Fibroblast of villous mesenchyme (primary cell): ENCODE measurements around the gene RAB5IF. TPM values are rescaled to one million over a fixed set of nuclear protein-coding genes. Genes with fewer than 3 reads are reported as not detected.

Experiments
- DNase-seq: peaks from one replicate; pipeline ENCODE4 v3.0.0-alpha.2; 2010; ENCODE audit warnings: low read depth
- H3K4me3 ChIP-seq: 2 replicates; pipeline ENCODE4 v1.5.1; 2011; ENCODE audit warnings: low read depth, mild to moderate bottlenecking, low read length
- total RNA-seq: library from RNA; depleted of rRNA; stranded (reverse); fragments of >200 nt; gene quantifications from 2 replicates; pipeline ENCODE4 v1.2.3, GENCODE V29; 2012
- TF ChIP-seq, protein P1 (sequence below): IDR thresholded peaks from 2 replicates; pipeline ENCODE4 v1.5.1; 2012; ENCODE audit warnings: low read depth, mild to moderate bottlenecking, low read length; ENCODE audit not compliant: insufficient read depth

RAB5IF gene
- total RNA-seq, 1 donor: 103 TPM

DNA sequence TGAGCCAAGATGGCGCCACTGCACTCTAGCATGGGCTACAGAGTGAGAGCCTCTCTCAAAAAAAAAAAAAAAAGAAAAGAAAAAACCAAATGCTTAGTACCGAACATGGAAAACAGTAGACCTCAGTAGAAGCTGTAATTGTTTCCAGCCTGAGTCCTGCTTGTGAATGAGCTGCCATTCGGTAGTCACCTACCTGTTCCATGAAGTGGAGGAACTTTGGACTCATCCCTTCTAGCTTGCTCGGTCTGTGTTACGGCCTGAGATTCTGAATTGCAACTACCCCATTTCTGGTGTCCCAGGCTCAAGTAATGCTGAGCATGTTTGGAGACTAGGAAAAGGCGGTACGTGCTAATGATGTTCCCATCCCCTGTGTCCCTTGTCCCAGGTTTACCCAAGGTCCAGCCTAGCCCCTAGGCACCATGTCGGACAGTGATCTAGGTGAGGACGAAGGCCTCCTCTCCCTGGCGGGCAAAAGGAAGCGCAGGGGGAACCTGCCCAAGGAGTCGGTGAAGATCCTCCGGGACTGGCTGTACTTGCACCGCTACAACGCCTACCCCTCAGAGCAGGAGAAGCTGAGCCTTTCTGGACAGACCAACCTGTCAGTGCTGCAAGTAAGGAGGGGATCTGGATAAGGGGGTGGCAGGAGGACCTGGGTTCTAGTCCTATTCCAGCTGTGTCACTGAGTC lies 27.1 kb upstream of the RAB5IF start:
- no peak for DNase-seq
- TF ChIP-seq, protein P1, sequence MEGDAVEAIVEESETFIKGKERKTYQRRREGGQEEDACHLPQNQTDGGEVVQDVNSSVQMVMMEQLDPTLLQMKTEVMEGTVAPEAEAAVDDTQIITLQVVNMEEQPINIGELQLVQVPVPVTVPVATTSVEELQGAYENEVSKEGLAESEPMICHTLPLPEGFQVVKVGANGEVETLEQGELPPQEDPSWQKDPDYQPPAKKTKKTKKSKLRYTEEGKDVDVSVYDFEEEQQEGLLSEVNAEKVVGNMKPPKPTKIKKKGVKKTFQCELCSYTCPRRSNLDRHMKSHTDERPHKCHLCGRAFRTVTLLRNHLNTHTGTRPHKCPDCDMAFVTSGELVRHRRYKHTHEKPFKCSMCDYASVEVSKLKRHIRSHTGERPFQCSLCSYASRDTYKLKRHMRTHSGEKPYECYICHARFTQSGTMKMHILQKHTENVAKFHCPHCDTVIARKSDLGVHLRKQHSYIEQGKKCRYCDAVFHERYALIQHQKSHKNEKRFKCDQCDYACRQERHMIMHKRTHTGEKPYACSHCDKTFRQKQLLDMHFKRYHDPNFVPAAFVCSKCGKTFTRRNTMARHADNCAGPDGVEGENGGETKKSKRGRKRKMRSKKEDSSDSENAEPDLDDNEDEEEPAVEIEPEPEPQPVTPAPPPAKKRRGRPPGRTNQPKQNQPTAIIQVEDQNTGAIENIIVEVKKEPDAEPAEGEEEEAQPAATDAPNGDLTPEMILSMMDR: no peak
- H3K4me3 ChIP-seq: no peak overlapping the region

DNA sequence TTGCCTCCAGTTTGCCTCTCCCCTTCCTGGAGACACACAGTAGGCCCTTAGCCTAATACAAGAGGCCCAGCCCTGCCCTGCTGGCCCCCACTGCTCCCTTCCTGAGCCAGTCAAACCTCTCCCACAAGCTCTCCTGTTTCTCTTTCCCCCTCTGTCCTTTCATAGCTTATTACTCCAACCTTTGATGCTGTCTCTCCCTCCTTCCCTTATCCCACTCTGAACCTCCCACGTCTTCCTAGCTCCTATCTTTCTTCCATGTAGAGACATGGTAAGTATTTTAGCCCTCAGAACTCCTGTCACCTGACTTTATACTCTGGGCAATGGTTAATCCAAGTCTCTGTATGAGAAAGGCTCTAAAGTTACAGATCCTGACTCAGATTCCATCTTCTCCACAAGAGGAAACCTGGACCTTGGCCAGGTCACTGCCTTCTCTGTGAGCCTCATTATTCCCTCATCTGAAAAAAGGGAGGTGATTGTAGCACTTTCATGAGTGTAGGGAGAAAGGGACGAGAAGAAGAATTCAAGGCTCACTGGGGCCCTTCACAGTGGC lies 25.5 kb upstream of the RAB5IF start:
- no peak overlapping the region for H3K4me3 ChIP-seq
- TF ChIP-seq, protein P1: no peak
- DNase-seq: no peak

DNA sequence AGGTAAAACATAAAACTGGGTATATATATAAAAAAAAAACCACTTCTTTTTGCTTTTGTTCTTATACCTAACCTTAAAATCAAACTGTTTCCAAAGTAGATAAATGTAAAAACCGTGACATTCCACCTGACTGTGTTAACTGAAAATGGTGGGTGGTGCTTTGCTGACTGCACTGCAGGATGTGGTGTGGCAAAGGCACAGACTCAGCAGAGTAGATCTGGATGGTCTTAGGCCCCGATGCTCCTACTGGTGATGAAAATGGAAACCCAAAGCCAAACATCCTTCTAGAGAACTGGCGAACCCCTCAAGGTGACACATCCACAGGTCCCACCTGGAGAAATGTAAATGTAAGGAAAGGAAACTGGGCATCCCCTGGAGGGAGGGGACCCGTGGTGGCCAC lies 23.3 kb upstream of the RAB5IF start:
- DNase-seq: no peak
- TF ChIP-seq, protein P1: no peak
- H3K4me3 ChIP-seq: no peak overlapping the region

DNA sequence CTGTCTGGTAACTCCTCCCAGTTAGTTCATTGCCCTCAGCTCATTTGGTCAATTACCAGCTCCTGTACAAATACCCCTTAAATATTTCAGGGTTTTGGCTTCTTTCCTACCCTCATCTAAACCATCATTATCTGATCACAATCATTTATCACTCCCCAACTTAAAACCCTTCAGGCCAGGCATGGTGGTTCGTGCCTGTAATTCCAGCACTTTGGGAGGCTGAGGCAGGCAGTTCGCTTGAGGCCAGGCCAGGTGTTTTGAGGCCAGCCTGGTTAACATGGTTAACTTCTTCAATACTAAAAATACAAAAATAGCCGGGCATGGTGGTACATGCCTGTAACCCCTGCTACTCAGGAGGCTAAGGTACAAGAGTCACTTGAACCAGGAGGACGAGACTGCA lies 22.8 kb upstream of the RAB5IF start:
- no peak overlapping the region for H3K4me3 ChIP-seq
- TF ChIP-seq, protein P1: no peak
- no peak for DNase-seq

DNA sequence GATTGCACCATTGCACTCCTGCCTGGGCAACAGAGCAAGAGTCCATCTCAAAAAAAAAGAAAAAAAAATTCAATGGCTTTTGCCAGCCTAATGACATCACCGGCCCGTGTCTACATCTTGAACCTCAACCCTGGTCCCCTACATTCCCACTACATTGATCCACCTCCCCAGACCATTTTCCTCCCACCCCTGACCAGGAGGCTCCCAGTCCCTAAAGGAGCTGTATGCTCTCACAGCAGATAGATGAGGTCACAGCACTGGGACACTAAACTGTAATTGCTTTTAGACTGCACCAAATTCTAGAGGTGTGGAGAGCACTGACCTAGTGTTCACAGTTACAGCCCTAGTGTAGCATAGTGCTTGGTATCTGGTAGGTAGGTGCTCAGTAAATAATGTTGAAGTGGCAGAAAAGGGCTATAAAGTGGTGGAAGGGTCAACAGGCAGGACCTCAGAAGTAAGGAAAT lies 21.5 kb upstream of the RAB5IF start:
- no peak overlapping the region for H3K4me3 ChIP-seq
- TF ChIP-seq, protein P1: no peak
- DNase-seq: no peak

DNA sequence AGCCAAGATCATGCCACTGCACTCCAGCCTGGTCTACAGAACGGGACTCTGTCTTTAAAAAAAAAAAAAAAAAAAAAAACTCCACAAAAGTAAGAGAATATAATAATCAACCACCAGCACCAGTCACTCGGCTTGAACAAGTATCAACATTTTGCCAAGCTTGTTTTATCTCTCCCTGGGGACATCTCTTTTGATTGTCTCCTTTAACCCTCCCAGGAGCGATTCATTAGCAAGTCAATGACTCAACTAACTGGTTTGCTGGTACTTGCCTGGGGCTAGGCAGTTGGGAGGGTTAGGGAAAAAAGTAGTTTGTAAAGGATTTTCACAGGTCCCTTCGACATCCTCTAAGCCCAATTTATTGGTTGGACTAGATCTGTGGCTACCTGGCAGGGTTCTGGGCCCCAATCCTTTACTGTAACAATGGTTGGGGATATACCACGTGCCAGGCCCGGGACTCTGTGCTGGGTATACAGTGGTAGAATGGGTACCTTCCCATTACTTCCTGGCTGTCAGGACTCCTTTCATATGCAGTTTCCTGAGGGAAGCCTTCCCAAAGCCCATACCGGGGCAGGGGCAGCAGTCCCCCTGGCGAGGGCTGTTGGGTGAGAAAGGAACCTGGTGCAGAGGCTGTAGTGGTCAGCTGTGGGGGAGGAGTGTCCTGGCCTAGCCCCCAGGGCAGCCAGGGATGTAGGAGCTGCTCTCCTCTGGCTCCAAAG lies 20.0 kb upstream of the RAB5IF start:
- peak; percentile 51 for DNase-seq
- TF ChIP-seq, protein P1: no peak
- no peak overlapping the region for H3K4me3 ChIP-seq
